ENCODE data around the gene MRC1.

MRC1 gene

DNA sequence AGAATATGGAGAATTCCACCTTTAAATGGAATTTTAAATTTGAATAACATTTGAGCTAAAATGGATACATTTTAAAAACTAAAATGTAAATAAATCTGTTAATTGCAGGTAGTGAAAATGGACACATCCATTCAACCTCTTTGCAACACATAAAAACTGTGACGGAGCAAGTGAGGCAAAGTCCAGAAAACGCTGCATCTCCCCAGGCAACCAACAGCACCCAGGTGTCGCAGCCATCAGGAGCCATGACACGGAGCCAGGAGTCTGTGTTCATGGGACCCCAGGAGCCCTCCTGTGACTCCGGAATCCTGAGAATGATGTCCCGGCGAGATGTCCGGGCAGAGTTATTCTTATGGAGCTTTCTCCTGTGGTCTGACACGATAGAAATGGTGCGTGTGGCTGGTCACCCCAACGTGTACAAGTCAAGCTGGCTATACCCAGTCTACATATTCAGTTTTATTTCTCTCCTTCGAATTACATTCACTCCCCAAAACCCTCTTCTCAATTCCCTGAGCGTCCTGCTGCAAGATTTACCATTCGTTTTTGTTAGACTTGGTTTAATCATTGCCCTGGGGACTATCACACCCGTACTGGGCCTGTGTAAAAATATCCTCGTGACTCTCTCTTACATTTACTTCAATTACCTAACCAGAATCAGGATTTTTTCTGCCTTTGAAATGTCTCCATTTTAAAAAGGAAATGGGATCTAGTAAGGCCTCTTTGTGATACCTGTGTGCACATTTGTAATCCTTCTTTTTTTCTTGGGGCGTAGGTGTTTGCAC lies 13.1 kb upstream of the MRC1 start:
- DNase-seq: no peak

DNA sequence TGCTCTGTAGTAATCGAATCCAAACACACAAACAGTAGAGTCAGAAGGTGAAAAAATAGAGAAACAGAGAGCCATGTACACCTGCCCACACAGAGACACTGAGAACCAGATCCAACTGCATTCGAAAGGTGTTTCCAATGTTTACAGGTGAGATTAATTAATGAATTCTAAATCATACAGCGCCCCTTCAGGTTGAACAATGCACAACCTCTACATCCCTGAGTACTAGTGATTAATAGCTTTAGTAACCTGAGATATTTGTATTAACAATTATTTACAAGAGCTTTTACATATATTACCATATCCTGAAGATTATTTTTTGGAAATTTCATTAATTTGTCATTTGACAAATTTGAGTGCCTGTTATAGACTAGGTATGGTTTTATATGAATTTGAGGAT lies 7.6 kb upstream of the MRC1 start:
- DNase-seq: no peak

DNA sequence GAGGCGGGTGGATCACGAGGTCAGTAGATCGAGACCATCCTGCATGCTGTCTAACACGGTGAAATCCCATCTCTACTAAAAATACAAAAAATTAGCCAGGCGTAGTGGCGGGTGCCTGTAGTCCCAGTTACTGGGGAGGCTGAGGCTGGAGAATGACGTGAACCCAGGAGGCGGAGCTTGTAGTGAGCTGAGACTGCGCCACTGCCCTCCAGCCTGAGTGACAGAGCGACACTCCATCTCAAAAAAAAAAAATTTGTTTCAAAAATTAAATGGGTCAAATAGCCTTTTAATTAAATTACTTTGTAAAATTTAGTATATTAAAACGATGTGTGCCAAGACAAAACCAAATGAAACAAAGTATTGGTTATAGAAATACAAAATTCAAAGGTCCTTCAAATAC lies 6.8 kb upstream of the MRC1 start:
- no peak for DNase-seq

DNA sequence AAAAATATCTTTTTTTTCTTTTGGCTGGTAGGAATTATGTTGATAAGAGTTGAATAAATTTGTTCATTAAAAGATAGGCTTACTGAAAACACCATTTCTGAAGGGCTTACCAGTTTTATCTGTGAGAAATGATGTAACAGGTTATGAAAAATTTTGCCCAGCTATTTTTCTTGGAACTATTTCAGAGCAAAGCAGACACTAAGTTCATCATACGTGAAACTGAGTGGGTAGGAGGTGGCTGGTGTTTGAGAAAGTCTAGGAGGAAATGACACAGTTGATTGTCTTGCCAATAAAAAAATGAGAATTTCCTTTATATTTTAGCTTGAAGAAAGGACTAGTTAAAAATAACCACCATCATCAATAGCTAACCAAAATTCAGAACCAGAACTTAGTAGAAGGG lies 6.2 kb upstream of the MRC1 start:
- DNase-seq: peak; percentile 49

DNA sequence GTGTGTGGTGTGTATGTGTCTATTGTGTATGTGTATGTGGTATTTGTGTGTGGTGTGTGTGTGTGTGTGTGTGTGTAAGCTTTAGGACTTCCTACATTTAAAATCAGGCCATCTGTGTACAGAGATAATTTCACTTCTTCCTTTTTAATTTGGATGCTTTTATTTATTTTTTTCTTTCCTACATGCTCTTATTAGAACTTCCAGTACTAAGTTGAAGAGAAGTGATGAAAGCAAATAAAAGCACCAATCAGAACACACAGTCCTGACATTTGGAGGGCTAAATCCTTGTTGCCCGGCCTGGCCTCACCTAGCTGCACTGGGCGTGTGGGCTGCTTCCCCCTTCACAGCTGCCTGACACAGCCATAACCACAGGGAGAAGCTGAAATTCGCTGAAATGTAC lies 3.8 kb upstream of the MRC1 start:
- DNase-seq: no peak

DNA sequence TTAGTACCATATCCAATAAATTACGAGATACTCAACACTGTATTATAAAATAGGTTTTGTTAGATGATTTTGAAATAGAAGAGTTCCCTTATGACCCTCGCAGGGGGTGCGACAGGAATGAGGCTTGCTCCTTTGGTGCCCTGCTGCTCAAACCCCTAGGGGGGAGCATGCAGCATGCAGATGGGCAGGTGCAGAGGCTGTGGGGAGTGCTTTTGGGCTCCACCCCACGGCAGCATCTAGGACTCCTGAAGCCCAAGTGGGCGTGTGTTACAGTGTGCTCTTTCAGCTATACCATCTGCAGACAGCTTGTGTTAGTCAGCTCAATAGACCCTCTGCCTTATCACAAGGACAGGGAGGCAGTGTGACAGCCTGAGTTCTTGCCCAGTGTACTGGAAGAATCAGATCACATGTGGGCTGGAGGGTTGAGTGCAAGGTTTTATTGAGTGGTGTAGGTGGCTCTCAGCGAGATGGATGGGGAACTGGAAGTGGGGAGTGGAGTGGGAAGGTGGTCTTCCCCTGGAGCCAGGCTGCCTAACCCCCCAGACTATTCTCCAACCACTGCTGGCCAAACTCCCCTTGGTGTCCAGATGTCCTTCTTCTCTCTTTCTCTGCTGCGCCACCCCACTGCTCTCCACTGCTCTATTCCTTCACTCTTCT lies 3.1 kb upstream of the MRC1 start:
- DNase-seq: no peak

DNA sequence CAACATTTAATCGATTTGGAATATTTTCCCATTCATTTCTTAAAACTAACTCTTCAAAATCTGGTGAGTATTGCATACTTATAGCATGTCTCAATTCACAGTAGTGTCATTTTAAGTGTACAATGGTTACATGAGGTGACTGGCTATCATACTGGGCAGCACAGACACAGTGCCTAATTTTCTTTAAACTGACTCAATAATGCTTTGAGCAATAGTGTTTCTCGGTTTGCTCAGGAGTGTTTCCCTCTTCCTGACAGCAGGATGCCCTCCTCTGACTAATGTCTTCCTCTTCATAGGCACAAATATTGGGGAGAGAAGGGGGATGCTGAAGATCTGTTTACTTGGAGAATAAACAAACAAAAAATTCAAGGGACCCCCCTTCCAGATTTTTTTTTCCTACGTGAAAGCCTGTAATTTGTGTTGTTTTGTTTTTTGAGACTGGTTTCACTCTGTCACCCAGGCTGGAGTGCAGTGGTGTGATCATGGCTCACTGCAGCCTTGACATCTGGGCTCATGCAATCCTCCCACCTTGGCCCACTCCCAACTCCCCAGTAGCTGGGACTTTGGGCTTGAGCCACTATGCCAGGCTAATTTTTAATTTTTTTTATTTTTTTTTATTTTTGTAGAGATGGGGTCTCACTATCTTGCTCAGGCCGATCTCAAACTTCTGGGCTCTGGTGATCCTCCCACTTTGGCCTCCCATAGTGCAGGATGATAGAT lies 2.2 kb downstream of the MRC1 start:
- no peak for DNase-seq

DNA sequence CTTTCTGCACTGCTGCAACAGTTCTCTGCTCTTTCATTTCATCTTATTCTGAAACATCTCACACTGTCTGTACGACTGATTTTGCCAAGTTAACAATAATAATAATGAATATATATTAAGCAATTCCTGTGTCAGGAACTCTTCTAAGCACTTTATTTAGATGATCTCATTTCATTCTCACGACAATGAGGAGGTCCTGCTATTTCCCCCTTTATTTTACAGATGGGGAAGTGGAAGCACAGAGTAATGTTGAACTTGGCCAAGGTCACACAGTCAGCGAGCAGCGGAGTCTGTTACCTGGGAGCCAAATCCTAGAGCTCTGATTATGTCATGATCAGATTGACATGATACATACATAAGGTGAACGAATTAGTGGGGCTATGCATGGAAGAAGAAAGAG lies 5.8 kb downstream of the MRC1 start:
- no peak for DNase-seq

DNA sequence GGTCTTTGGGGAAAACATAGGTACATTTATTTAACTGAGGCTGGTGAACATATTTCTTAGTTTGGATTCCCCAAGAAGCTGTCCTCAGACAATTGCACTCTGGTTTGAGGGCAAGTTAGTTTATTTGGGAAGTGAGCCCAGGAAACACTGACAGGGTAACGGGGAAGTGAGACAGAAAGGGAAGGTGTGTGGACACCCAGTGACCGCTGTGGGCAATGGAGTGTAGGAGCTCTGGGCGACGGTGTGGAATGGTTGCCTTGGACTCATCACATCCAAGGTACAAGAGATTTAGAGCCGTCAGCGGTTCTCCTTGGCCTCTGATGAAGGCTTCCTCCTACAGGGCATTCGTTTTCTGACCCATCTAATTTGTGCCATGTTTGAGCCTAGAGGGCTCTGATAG lies 7.1 kb downstream of the MRC1 start:
- no peak for DNase-seq

DNA sequence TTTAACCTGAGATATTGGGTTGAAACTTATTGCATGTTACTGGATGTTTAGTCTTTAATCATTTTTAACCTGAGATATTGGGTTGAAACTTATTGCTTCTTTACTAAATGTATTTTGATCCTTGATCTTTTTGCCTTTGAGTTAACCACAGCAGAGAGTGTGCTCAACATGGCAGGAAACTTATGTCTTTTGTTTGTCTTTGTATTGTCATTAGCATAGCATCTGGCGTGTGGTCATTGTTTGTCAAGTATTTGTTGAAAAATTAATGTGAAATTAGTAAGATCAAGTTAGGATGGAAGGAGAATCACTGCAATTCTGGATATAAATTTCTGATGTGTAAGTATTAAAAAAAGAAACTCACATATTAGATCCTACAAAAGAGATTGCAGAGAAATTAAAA lies 8.2 kb downstream of the MRC1 start:
- DNase-seq: no peak

DNA sequence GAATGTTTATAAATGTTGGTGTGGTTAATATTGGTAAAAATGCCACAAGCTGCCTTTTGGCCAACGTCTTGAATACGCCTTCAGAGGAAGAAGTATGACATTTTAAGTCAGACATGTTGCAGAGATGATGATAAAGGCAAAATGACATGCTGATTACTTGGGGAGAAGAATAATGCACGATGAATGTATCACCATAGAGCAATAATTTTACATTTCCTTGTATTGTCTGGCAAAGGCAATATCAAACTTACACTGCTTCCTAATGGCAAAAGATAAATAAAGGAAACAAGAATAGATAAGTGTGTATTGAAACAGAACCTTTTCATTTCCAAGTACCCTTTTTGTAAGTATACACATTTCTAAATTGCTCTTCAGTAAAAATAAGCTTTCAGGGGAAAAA lies 8.6 kb downstream of the MRC1 start:
- DNase-seq: no peak

DNA sequence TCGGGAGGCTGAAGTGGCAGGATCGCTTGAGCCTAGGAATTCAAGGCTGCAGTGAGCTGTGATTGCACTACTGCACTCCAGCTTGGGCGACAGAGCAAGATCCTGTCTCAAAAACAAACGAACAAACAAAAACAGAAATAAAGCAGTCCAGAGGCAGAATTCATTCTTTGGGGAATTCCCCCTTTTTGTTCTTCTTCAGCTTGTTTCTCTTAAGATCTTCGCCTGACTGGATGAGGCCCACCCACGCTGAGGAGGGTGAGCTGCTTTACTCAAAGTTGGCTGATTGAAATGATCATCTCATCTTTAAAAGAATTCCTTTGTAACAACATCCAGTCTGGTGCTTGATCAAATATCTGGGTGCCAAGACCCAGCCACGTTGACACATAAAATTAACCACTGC lies 10.7 kb downstream of the MRC1 start:
- DNase-seq: no peak

DNA sequence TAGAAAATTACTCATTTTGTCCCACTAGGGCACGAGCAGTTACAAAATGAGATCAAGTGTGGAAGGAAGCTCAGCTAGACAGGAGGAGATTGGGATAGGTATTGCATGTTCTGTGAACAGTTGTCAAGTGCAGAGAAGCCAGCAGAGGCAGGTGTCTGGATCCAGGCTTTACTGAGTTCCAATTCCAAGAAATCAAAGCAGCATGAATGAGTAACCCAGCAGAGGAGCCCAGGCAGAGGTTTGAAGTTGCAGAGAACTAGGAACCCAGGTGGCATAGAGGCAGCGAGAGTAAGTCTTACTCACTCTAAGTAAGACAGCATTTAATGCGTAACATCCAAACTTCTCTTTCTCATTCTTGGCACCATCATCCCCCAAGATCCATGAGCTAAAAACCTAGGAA lies 11.8 kb downstream of the MRC1 start:
- no peak for DNase-seq

DNA sequence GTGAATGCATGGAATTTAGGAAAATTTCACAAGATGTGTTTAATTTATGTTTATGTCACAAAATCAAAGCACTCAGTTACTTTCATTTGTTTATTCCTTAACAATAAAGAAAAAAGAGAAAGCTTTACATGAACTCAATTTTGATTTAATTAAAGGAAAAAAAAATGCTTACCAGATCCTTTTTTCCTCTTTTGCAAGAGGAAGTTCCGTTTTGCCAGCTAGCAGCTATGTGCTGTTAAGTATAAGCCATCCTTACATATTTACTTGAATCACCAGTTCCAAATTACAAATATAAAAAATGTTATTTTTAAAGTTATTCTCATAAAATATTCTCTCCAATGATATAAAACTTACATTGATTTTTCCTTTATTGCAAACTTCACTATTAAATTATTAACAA lies 12.7 kb downstream of the MRC1 start:
- DNase-seq: no peak

DNA sequence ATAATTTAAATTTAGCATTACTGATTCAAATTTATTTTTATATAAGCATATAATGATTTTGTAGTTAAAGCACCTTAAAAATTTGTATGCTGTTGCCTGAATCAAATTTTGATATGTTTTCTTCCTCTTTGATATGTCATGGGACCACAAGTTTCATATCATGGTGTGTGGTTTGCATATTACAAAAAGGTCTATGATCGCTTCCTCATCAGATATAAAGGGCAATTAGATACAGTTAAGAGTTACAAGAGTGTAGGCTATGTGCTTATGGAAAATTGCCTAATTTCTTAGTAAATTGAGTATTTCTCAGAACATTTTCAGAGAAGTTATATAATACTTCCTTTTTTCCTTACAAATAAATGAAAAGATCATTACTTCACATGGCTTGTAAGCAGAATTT lies 22.2 kb downstream of the MRC1 start:
- no peak for DNase-seq

DNA sequence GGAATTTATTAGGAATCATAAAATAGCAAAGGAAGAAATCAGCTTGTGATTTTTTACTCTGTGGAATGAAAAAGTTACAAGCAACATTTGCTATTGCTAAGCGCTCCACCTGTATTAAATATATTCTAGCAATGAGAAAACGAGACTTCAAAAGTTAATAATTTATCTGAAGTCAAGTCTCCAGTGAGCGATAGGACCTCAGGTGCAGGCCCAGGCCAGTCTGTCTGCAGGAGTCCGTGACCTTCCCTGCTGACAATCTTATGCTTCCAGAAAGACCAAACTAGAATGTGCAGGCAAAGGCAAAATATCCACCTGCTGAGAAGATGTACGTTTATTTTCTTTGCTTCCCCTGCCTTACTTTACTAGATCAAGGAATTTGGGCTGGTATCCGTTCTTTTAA lies 22.7 kb downstream of the MRC1 start:
- DNase-seq: no peak

DNA sequence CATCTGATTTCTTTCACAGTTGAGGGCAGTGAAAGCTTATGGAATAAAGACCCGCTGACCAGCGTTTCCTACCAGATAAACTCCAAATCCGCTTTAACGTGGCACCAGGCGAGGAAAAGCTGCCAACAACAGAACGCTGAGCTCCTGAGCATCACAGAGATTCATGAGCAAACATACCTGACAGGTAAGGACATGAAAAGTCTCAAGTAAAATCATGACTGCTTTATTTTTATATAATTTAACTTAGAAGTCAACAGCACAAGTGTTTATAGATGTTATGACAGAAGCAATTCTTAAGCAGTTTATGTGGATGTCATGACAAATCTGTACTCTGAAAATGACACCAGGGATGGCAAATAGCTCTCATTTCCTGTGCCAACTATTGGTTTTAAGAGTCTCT lies 24.5 kb downstream of the MRC1 start:
- no peak for DNase-seq

DNA sequence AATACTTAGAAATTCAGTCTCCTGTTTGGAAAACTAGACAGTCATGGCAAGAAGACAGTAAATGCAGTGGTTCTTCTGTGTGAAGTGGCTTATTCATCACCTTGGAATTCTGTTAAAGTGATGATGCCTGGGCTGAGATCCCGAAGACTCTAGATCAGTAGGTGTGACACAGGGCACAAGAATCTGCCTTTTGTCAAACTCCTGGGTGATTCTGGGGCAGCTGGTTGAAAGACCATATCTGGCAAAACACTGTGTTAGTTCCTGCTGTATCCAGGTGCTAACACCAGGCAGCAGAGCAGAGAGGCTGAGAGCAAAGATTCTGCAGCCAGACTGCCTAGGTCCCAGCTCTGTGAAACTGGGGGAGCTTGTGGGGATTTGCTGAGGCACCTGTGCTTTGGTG lies 26.5 kb downstream of the MRC1 start:
- peak; percentile 96 for DNase-seq

DNA sequence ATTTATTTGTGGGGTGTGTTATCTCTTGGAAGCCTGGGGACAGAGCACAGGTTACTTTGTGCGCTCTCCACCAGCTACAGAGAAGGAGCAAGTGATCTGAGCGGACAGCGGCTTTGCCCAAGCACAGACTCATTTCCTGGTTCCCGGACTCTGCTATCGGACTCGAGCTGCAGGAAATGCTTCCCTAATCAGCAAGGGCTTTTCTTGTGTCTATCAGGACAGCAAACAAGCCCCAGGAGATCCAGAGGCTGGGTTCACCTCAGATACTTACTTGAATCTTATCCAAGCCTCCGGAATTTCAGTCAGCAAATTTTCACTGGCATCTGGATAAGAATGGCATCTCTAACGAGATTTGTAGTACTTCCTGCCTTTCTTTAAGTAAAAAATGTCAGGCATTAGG lies 27.8 kb downstream of the MRC1 start:
- DNase-seq: peak; percentile 75

DNA sequence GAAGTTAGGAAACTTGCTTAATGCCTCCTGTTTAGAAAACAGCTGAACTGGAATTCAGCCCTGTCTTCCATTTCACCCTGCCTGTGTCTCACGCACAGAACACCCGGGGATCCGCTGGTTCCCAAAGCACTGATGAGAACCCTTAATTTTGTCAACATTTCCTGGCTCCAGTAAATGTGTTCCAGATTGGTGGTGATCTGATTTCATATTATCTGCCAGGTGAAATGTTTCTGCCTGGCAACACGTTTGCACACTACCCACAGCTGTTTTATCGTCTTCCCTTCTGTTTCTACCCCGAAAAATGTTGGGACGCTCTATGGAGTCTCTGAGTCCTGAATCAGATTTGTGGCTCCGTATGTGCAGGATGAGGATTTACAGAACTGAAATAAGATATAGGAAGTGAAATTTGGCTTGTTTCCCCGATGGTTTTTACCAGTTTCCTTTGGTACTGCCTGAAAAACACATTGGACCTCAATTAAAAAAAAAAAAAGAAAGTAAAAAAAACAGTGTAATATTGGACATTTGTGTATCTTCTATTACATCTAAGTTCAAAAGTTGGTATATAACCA lies 29.0 kb downstream of the MRC1 start:
- no peak for DNase-seq

DNA sequence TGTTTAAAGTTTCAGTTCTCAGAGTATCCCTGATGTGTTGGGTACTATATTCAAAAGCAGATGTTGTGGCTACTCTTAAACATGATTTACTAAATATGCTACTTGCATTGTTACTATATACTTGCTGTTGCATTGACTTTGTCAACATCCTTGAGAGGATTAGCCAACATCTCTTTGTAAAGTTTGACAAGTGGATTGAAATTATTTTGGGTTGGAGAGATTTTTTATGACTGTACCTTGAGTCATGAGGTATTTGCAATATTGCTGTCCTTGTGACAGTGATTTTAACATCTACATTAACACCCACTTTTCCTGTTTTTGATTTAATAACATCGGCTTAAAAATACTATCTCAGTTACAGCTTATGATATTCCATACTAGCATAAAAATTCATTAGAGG lies 31.9 kb downstream of the MRC1 start:
- DNase-seq: no peak

DNA sequence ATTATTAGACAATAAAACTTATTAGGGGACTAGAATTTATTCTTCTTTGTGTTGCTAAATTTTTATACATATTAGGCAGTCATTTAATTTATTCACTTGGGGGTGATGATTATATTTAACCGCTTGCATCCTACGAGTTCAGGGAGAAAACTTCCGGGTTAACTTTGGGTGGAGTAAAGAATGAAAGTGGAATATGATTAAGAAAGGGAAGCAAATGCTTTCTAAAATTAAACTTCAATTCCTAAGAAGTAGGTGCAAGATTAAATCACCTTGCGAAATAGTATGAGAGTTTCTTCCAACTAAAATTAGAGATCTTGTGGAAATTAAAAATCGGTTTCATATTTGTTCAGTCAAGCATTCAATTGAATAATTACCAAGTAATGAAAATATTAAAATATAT lies 33.5 kb downstream of the MRC1 start:
- DNase-seq: no peak

DNA sequence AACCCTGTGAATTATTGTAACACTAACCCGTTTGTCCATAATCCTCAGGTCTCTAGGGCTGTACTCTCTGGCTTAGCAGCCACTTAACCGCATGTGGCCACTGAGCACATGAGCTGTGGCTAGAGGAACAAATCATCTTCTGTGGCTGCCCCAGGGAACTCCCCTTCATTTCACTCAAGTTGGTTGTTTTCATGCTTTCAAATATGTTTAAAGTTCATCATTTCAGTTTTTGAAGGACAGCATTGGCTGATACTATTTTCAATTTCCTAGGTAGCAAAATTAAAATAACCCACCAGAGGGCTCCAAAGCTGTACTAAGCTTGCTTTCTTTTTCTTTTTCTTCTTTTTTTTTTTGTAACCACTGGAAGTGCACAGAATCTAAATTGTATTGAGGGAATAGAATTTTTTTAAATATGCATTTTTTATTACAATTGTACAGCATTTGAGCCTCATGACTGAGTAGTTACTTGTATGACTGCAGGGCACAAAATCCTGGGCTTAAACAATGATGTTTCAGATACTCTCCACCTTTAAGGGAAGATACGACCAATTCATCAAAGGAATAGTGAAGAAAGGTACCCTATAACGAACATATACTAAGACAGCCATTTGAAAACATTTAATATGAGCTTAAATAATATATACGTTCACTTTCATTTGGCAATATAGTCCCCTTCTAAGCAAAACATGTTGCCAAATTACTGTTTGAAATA lies 38.6 kb downstream of the MRC1 start:
- DNase-seq: peak; percentile 21
